Measurements from ENCODE around the gene NT5DC3.

DNA sequence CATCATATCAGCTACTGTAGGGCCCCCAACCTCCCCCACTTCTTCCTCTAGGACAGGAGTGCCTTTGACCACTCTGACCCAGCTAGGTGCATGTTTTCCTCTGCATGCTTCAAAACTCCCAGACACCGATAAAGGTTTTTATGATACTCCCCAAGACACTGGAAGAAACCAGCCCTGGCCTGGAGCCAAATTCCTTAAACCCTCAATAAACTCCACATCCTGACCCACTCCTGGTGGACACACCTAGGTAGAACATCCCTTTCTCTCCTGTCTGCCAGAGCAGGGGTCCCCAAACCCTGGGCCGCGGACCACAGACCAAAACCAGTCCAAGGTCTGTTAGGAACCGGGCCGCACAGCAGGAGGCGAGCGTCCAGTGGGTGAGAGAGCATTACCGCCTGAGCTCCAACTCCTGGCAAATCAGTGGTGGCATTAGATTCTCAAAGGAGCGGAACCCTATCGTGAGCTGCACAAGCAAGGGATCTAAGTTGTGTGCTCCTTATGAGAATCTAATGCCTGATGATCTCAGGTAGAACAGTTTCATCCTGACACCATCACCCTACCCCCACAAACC is 49.6 kb downstream of the NT5DC3 start:
- no peak for TF ChIP-seq CTCF (IDR thresholded peaks at IDR 0.05; ENCODE audit: extremely low read depth in 1 of 2, insufficient read depth in 1 of 2, low read depth in 1 of 2, low read length in 2 of 2)
- no peak for TF ChIP-seq POLR2A (IDR thresholded peaks at IDR 0.05; ENCODE audit: low read depth, low read length)

Measured in endothelial cell of umbilical vein (primary cell).